GM13976 (cell line): ENCODE results near the gene CMTM7.

Experiments
- DNase-seq: peaks from one replicate; pipeline ENCODE4 v3.0.0; 2012; ENCODE audit warnings: low spot score
- CTCF ChIP-seq: IDR thresholded peaks from 2 replicates; pipeline ENCODE4 v1.5.1; 2012; ENCODE audit warnings: borderline replicate concordance, mild to moderate bottlenecking; ENCODE audit not compliant: insufficient read depth; ENCODE audit errors: extremely low read depth, missing control alignments, control extremely low read depth
- in situ Hi-C: fragments of 300-500 bp; cut with MboI; formaldehyde crosslinking; loops from one replicate; pipeline ENCODE4 v1.12.0; 2022; ENCODE audit warnings: low sequenced_read_pairs, mixed read lengths, inconsistent platforms; ENCODE audit not compliant: unreplicated experiment

CMTM7 gene

GRCh38 chr3:32355751-32356291 lies 35.8 kb upstream of the CMTM7 start:
- in situ Hi-C loops: no loop called here
- no peak for TF ChIP-seq CTCF
- DNase-seq: no peak

- DNase-seq: no peak
- no peak for TF ChIP-seq CTCF
- in situ Hi-C loops: no loop called here
Measured at GRCh38 chr3:32359766-32360492, 31.7 kb upstream of the CMTM7 start.

- DNase-seq: no peak
- TF ChIP-seq CTCF: no peak
- in situ Hi-C loops: no loop called here
Measured at GRCh38 chr3:32360493-32360827, 31.2 kb upstream of the CMTM7 start.

GRCh38 chr3:32366638-32367397 lies 24.8 kb upstream of the CMTM7 start:
- no peak for TF ChIP-seq CTCF
- DNase-seq: peak; percentile 29
- in situ Hi-C loops: no loop called here

GRCh38 chr3:32367442-32367841 lies 24.2 kb upstream of the CMTM7 start:
- DNase-seq: no peak
- no peak for TF ChIP-seq CTCF
- in situ Hi-C loops: no loop called here

- in situ Hi-C loops: no loop called here
- TF ChIP-seq CTCF: no peak
- no peak for DNase-seq
Measured at GRCh38 chr3:32371461-32372212, 20.0 kb upstream of the CMTM7 start.
